DMS53 treated with DMSO at 0.1 percent for 48 hours (cell line): ENCODE measurements around the gene LEMD3.

ENCODE experiments used
- DNase-seq: peaks from one replicate; lab custom pipeline; 2025; ENCODE audit not compliant: unreplicated experiment; lab: John Stamatoyannopoulos, UW

Gene LEMD3

GRCh38 chr12:65169320-65170208 lies at the start of gene LEMD3:
Gene LEMD3, plus strand, starts transcription at chr12:65169583. Its CDS starts 14 bp downstream, at chr12:65169597.
- peak; percentile 97 for DNase-seq

GRCh38 chr12:65121049-65121955 lies 48.1 kb upstream of the LEMD3 start, which contains the start of gene WIF1:
Gene WIF1, minus strand, starts transcription at chr12:65121305. Its CDS starts 114 bp downstream, at chr12:65121191.
- DNase-seq, result peak; percentile 49

GRCh38 chr12:65121956-65122469 lies 47.4 kb upstream of the LEMD3 start:
- no peak for DNase-seq

- DNase-seq, result peak; percentile 40
These were observed 46.7 kb upstream of the LEMD3 start for GRCh38 chr12:65122703-65123102.

- peak; percentile 79 for DNase-seq
These were observed 45.8 kb upstream of the LEMD3 start for GRCh38 chr12:65123435-65124063.

- DNase-seq, result no peak
These were observed 44.1 kb upstream of the LEMD3 start for GRCh38 chr12:65125247-65125646.

- no peak for DNase-seq
These were observed 43.4 kb upstream of the LEMD3 start for GRCh38 chr12:65125975-65126374.

- DNase-seq, result no peak
These were observed 42.9 kb upstream of the LEMD3 start for GRCh38 chr12:65126482-65126881.

GRCh38 chr12:65133879-65134278 lies 35.5 kb upstream of the LEMD3 start:
- DNase-seq, result no peak

GRCh38 chr12:65139389-65139788 lies 30.0 kb upstream of the LEMD3 start:
- DNase-seq, result no peak

- no peak for DNase-seq
These were observed 28.6 kb upstream of the LEMD3 start for GRCh38 chr12:65140738-65141137.

GRCh38 chr12:65147312-65147905 lies 22.0 kb upstream of the LEMD3 start:
- DNase-seq, result no peak

GRCh38 chr12:65152012-65152411 lies 17.4 kb upstream of the LEMD3 start:
- no peak for DNase-seq

GRCh38 chr12:65152596-65152995 lies 16.8 kb upstream of the LEMD3 start:
- no peak for DNase-seq

- DNase-seq, result no peak
These were observed 13.6 kb upstream of the LEMD3 start for GRCh38 chr12:65155784-65156183.

- peak; percentile 13 for DNase-seq
These were observed 13.0 kb upstream of the LEMD3 start for GRCh38 chr12:65156366-65156841.

- no peak for DNase-seq
These were observed 12.3 kb upstream of the LEMD3 start for GRCh38 chr12:65157091-65157490.

- no peak for DNase-seq
These were observed 6.8 kb upstream of the LEMD3 start for GRCh38 chr12:65162609-65163008.

GRCh38 chr12:65164244-65164643 lies 5.1 kb upstream of the LEMD3 start:
- no peak for DNase-seq

GRCh38 chr12:65164774-65165173 lies 4.6 kb upstream of the LEMD3 start:
- no peak for DNase-seq
